Breast epithelium (tissue), 4 donors: ENCODE data around the gene RORB. TPM values are rescaled to one million over a fixed set of nuclear protein-coding genes. Genes with fewer than 3 reads are reported as not detected.

Source experiments
- DNase-seq, 2 donors: peaks; one replicate each; pipeline ENCODE4 v3.0.0-alpha.2; 2019; ENCODE audit warnings: low spot score in 2 of 2
- H3K27ac ChIP-seq, 2 donors: fragments of 200-600 bp; sonication (generic) in 1 of 2; one replicate each; pipeline ENCODE4 v1.5.1; 2016 to 2019; ENCODE audit warnings: mild to moderate bottlenecking in 1 of 2
- H3K27me3 ChIP-seq, 2 donors: fragments of 200-600 bp; sonication (generic) in 1 of 2; one replicate each; pipeline versions ENCODE4 v1.5.1 to v1.6.0; 2017 to 2019; ENCODE audit warnings: control low read depth in 1 of 2, mild to moderate bottlenecking in 1 of 2
- H3K36me3 ChIP-seq: fragments of 200-600 bp; one replicate; pipeline ENCODE4 v1.5.1; 2019
- H3K4me1 ChIP-seq, 2 donors: fragments of 200-600 bp; sonication (generic); one replicate each; pipeline ENCODE4 v1.5.1; 2016 to 2019; ENCODE audit warnings: control low read depth in 1 of 2
- H3K4me3 ChIP-seq, 3 donors: fragments of 200-600 bp; sonication (generic); 1 replicate in 2 of 3; 2 replicates in 1 of 3; pipeline ENCODE4 v1.5.1; 2016 to 2019; ENCODE audit warnings: mild to moderate bottlenecking in 3 of 3, moderate library complexity in 2 of 3
- H3K9me3 ChIP-seq, 2 donors: fragments of 200-600 bp; sonication (generic) in 1 of 2; one replicate each; pipeline ENCODE4 v1.5.1; 2016 to 2019; ENCODE audit warnings: control low read depth in 1 of 2
- CTCF ChIP-seq, 3 donors: fragments of 450-650 bp; IDR thresholded peaks; one replicate each; pipeline ENCODE4 v1.5.1; 2016 to 2017; ENCODE audit warnings: antibody characterized with exemption in 3 of 3, mild to moderate bottlenecking in 3 of 3, moderate library complexity in 3 of 3
- POLR2A ChIP-seq: fragments of 450-650 bp; IDR thresholded peaks from one replicate; pipeline ENCODE4 v1.6.1; 2016; ENCODE audit warnings: antibody characterized with exemption, mild to moderate bottlenecking, moderate library complexity
- POLR2AphosphoS5 ChIP-seq, 3 donors: sonication (generic); formaldehyde crosslinking; IDR thresholded peaks; one replicate each; pipeline ENCODE4 v1.6.1; 2017; ENCODE audit warnings: antibody characterized with exemption in 3 of 3
- intact Hi-C: fragments of 100-400 bp; cut with DNase I; formaldehyde crosslinking; loops from one replicate; pipeline ENCODE4 v1.15.1; 2023; ENCODE audit warnings: low total_unique reads
- total RNA-seq, 3 donors: library from RNA; depleted of rRNA; stranded (reverse); fragments of >200 nt; gene quantifications; one replicate each; pipeline ENCODE4 v1.1.0, GENCODE V29; 2016

The RORB gene
- total RNA-seq, 3 donors from 2014 or later: 0.33 to 3.7 (median 1.0) TPM

- no peak overlapping the region for H3K4me3 ChIP-seq
- no peaks in the 10 kb centered on the region for H3K4me1 ChIP-seq
- H3K27ac ChIP-seq: no peak overlapping the region
- intact Hi-C loops: no loop called here
- no peaks in the 10 kb centered on the region for H3K27me3 ChIP-seq
- H3K36me3 ChIP-seq: no peaks in the 10 kb centered on the region
- no peak for DNase-seq
- TF ChIP-seq POLR2AphosphoS5 (IDR thresholded peaks at IDR 0.05) (no peak), CTCF (IDR thresholded peaks at IDR 0.05) (no peak), POLR2A (no peak)
- H3K9me3 ChIP-seq: no peaks in the 10 kb centered on the region
These were observed 231.0 kb downstream of the RORB start for GRCh38 chr9:74728176-74728575.

GRCh38 chr9:74729136-74729695 is 232.1 kb downstream of the RORB start:
- Histone ChIP-seq H3K4me1 (no peaks in the 10 kb centered on the region), H3K4me3 (peak overlapping the region in 2 of 3 donors; percentile 4 to 43), H3K27ac (no peak overlapping the region), H3K9me3 (no peaks in the 10 kb centered on the region), H3K36me3 (no peaks in the 10 kb centered on the region), H3K27me3 (no peaks in the 10 kb centered on the region)
- TF ChIP-seq CTCF (IDR thresholded peaks at IDR 0.05): no peak
- TF ChIP-seq POLR2AphosphoS5 (IDR thresholded peaks at IDR 0.05): no peak
- TF ChIP-seq POLR2A: no peak
- intact Hi-C loops: no loop called here
- DNase-seq: no peak

- intact Hi-C loops: no loop called here
- DNase-seq: no peak
- TF ChIP-seq POLR2A (no peak), POLR2AphosphoS5 (IDR thresholded peaks at IDR 0.05) (no peak), CTCF (IDR thresholded peaks at IDR 0.05) (no peak)
- no peaks in the 10 kb centered on the region for H3K27me3 ChIP-seq
- H3K4me1 ChIP-seq: no peaks in the 10 kb centered on the region
- H3K36me3 ChIP-seq: no peaks in the 10 kb centered on the region
- no peaks in the 10 kb centered on the region for H3K9me3 ChIP-seq
- no peak overlapping the region for H3K27ac ChIP-seq
- no peak overlapping the region for H3K4me3 ChIP-seq
These were observed 238.6 kb downstream of the RORB start for GRCh38 chr9:74735761-74736160.

GRCh38 chr9:74736646-74737045 is 239.5 kb downstream of the RORB start:
- Histone ChIP-seq H3K4me3 (no peak overlapping the region), H3K9me3 (no peaks in the 10 kb centered on the region), H3K4me1 (no peaks in the 10 kb centered on the region), H3K27ac (no peak overlapping the region), H3K27me3 (no peaks in the 10 kb centered on the region), H3K36me3 (no peaks in the 10 kb centered on the region)
- intact Hi-C loops: no loop called here
- TF ChIP-seq POLR2A (no peak), POLR2AphosphoS5 (IDR thresholded peaks at IDR 0.05) (no peak), CTCF (IDR thresholded peaks at IDR 0.05) (no peak)
- DNase-seq: no peak

- DNase-seq: no peak
- Histone ChIP-seq H3K36me3 (no peaks in the 10 kb centered on the region), H3K4me1 (no peaks in the 10 kb centered on the region), H3K4me3 (no peak overlapping the region), H3K9me3 (no peaks in the 10 kb centered on the region), H3K27ac (no peak overlapping the region), H3K27me3 (no peaks in the 10 kb centered on the region)
- intact Hi-C loops: no loop called here
- no peak for TF ChIP-seq POLR2AphosphoS5 (IDR thresholded peaks at IDR 0.05)
- no peak for TF ChIP-seq CTCF (IDR thresholded peaks at IDR 0.05)
- no peak for TF ChIP-seq POLR2A
These were observed 245.2 kb downstream of the RORB start for GRCh38 chr9:74742191-74742790.
